DMS 273 (cell line): ENCODE results near the gene XYLT1.

Source experiments
- DNase-seq: peaks from one replicate; lab custom pipeline; 2025; ENCODE audit not compliant: unreplicated experiment; lab: John Stamatoyannopoulos, UW

XYLT1 gene

GRCh38 chr16:17377360-17378324 is 93.1 kb downstream of the XYLT1 start:
- DNase-seq = no peak

- no peak for DNase-seq
Observed at GRCh38 chr16:17375461-17376304, 95.1 kb downstream of the XYLT1 start.

GRCh38 chr16:17374668-17375255 is 96.0 kb downstream of the XYLT1 start:
- DNase-seq = no peak

GRCh38 chr16:17373533-17373932 is 97.2 kb downstream of the XYLT1 start:
- no peak for DNase-seq

GRCh38 chr16:17372386-17372785 is 98.4 kb downstream of the XYLT1 start:
- no peak for DNase-seq

- no peak for DNase-seq
Observed at GRCh38 chr16:17371299-17371698, 99.5 kb downstream of the XYLT1 start.

GRCh38 chr16:17370731-17371285 is 100.0 kb downstream of the XYLT1 start:
- DNase-seq = no peak

GRCh38 chr16:17370223-17370707 is 100.5 kb downstream of the XYLT1 start:
- no peak for DNase-seq

- no peak for DNase-seq
Observed at GRCh38 chr16:17369421-17370222, 101.1 kb downstream of the XYLT1 start.

GRCh38 chr16:17368951-17369350 is 101.8 kb downstream of the XYLT1 start:
- no peak for DNase-seq

GRCh38 chr16:17368446-17368845 is 102.3 kb downstream of the XYLT1 start:
- no peak for DNase-seq

- DNase-seq = peak; percentile 57
Observed at GRCh38 chr16:17367923-17368322, 102.8 kb downstream of the XYLT1 start.

GRCh38 chr16:17367036-17367435 is 103.7 kb downstream of the XYLT1 start:
- DNase-seq = no peak

GRCh38 chr16:17366299-17366961 is 104.3 kb downstream of the XYLT1 start:
- DNase-seq = no peak

- DNase-seq = peak; percentile 13
Observed at GRCh38 chr16:17365591-17366298, 105.0 kb downstream of the XYLT1 start.

- no peak for DNase-seq
Observed at GRCh38 chr16:17365211-17365541, 105.6 kb downstream of the XYLT1 start.

- DNase-seq = peak; percentile 64
Observed at GRCh38 chr16:17364319-17365210, 106.2 kb downstream of the XYLT1 start.

GRCh38 chr16:17362946-17363345 is 107.8 kb downstream of the XYLT1 start:
- no peak for DNase-seq
